ENCODE measurements around the gene PSMD1. TPM values are rescaled to one million over a fixed set of nuclear protein-coding genes. Genes with fewer than 3 reads are reported as not detected.

The PSMD1 gene
- total and polyA plus RNA-seq, 2 donors (not counting 3 experiments of a cell fraction or from before 2014, with no cell fraction given): 163 to 209 TPM

DNA sequence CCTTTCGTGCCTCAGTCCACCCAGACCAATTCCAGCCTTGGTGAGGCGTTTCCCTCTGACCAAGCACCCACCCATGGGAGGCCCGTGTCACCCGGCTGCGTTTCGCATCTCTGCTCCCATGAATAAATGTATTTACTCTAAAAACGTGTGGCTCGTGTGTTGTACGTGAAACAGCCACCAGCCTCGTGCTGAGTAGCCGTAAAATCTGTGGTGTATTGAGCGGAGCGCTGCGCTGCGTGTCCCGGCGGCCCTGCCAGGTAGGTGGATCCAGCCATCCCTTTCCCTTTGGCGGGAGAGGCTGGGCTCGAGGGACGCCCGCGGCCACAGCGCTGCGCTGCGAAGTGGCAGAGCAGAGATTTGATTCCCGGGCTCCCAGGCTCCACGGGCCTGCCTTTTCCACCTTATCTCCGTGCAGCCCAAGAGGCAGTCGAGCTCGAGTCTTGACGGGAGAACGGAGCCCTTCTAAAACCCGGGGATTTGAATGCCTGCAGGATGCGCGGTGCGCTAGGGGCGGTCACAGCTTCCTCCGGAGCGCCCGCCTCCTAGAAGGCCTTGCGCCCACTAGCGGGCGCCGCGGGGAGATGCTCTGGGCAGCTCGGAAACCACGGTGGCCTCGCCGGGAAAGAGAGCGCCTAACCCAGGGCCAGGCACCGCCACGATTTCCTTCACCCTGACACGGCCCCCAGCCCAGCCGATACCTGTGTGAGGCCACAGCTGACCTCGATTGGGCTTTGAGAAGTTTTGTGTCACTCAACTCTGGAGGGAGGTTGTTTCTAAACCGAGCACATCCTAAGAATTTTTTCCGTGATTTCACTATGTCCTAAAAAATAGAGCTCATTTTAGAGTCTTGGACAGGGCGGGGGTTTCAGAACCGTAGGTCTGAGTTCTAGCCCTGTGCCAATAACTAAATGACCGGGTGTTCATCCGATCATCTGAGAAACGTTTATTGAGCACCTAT, 3.9 kb upstream of the PSMD1 start:
- Histone ChIP-seq H3K27ac (ENCODE audit: insufficient read depth, low read depth, low read length) (no peak overlapping the region), H3K79me2 (ENCODE audit: control insufficient read depth, insufficient read depth, low read length) (peaks cover 10% of the 10 kb centered on the region), H3K4me3 (replicated peaks in 1 of 3; ENCODE audit: insufficient read depth in 1 of 3, low read depth in 1 of 3, low read length in 3 of 3) (peak overlapping the region; percentile 17 to 47 (median 36)), H3K9ac (replicated peaks; ENCODE audit: extremely low read depth, insufficient read depth, low read length) (no peak overlapping the region), H3K36me3 (ENCODE audit: control insufficient read depth in 2 of 2, extremely low read depth in 1 of 2, insufficient read depth in 2 of 2, low read length in 2 of 2) (no peaks in the 10 kb centered on the region), H4K20me1 (replicated peaks; ENCODE audit: control insufficient read depth, extremely low read depth, insufficient read depth, low read length) (no peaks in the 10 kb centered on the region), H3K27me3 (ENCODE audit: control insufficient read depth in 2 of 2, insufficient read depth in 2 of 2, low read length in 2 of 2) (peaks cover 4 to 10% of the 10 kb centered on the region in 2 experiments), H2AFZ (ENCODE audit: low read depth, low read length) (peak overlapping the region; percentile 85), H3K4me2 (ENCODE audit: insufficient read depth, low read length) (peak overlapping the region; percentile 47), H3K4me1 (ENCODE audit: control insufficient read depth, extremely low read depth, insufficient read depth, low read length) (peaks cover 6% of the 10 kb centered on the region), H3K9me1 (replicated peaks; ENCODE audit: control insufficient read depth, extremely low read depth, insufficient read depth, low read length) (no peaks in the 10 kb centered on the region), H3K9me3 (replicated peaks; ENCODE audit: control insufficient read depth, insufficient read depth, low read length) (no peaks in the 10 kb centered on the region)
- intact Hi-C loops (cut with micrococcal nuclease): loop anchor here (1.0 to 2.0 kb wide), 3 partner anchors 150 to 228 kb away; no protein-coding TSS in a partner anchor
- peak; percentile 74 for DNase-seq (ENCODE audit: low read depth, low spot score)
- ChIA-PET CTCF (interaction anchor here (0.6 to 1.8 kb wide), 16 partner anchors 9 to 399 kb away, joined by 3 to 54 read pairs (median 5); partner anchors contain the start of gene C2orf72), POLR2A (interaction anchor here (0.5 kb wide), 1 partner anchor 399 kb away, joined by 7 read pairs; no protein-coding TSS in a partner anchor)
- peak; percentile 77 for FAIRE-seq
- TF ChIP-seq EZH2 (IDR thresholded peaks at IDR 0.05; ENCODE audit: borderline replicate concordance, low read depth, low read length, severe bottlenecking) (no peak), POLR2AphosphoS5 (IDR thresholded peaks at IDR 0.05; ENCODE audit: insufficient read depth, low read depth, low read length) (peak; percentile 30), JUN (IDR thresholded peaks at IDR 0.05; ENCODE audit: borderline replicate concordance, insufficient read depth, insufficient read length, low read depth) (no peak), POLR2A (IDR thresholded peaks at IDR 0.05; ENCODE audit: low read depth, low read length) (no peak)
- TF ChIP-seq, protein P1, sequence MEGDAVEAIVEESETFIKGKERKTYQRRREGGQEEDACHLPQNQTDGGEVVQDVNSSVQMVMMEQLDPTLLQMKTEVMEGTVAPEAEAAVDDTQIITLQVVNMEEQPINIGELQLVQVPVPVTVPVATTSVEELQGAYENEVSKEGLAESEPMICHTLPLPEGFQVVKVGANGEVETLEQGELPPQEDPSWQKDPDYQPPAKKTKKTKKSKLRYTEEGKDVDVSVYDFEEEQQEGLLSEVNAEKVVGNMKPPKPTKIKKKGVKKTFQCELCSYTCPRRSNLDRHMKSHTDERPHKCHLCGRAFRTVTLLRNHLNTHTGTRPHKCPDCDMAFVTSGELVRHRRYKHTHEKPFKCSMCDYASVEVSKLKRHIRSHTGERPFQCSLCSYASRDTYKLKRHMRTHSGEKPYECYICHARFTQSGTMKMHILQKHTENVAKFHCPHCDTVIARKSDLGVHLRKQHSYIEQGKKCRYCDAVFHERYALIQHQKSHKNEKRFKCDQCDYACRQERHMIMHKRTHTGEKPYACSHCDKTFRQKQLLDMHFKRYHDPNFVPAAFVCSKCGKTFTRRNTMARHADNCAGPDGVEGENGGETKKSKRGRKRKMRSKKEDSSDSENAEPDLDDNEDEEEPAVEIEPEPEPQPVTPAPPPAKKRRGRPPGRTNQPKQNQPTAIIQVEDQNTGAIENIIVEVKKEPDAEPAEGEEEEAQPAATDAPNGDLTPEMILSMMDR (IDR thresholded peaks at IDR 0.05; ENCODE audit: extremely low read depth in 1 of 2, insufficient read depth in 1 of 2, low read depth in 1 of 2, low read length in 2 of 2): peak; percentile 95
- dilution Hi-C loops (cut with MboI; ENCODE audit: extremely low pct_ligation_motif_present, low sequenced_read_pairs): no loop called here
- BruUV-seq (replicated peaks): no TSS peak
